Measurements from ENCODE around the gene IPPK.
A peak's percentile ranks its signal among the peaks of the same experiment; 100 is the strongest.

Gene IPPK

DNA sequence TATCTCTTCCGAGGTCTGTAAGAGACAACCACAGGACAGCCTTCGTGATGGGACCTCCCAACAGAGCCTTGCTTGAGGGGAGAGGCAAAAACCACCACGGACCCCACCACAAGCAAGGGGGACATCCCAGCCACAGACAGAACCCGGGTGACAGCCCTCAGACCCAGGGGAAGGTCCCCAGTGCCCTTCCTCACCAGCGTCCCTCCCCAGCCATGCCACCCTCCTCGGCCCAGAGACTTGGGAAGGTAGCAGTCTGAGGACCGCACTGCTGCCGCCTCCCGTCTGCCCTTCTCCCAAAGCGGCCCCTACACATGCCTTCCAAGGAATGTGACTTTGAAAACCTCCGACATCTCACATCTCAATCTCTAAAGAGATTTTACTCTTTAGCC, 13.4 kb downstream of the IPPK start:
- DNase-seq = no peak

DNA sequence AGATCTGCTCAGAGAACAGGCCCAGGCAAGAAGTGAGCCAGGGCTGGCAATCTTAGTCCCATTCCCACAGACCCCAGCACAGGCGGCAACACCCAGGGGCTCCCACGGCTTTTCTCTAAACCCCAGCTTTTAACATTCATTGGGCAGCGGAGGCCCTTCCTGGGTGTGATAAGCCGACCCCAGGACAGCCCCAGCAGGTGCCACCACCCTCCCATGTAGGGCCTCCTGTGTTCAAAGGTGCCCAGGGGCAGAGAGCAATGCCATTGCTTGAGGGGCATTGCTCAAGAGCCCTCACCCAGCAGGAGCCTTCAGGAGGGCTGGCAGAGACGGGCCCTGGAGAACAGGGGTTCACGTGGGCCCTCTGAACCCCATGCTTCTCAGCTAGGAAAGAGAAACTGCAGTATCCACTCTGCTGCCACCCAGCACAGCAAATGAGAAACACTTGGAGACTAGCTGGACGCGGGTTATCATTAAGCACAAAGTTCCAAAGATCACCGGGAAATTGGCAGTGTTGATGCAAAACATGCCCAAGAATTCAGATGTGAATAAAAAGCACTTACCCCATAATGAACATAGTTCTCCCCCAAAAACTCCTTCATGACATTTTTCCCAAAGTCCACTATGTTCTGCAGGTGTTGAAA, 13.9 kb downstream of the IPPK start:
- no peak for DNase-seq

DNA sequence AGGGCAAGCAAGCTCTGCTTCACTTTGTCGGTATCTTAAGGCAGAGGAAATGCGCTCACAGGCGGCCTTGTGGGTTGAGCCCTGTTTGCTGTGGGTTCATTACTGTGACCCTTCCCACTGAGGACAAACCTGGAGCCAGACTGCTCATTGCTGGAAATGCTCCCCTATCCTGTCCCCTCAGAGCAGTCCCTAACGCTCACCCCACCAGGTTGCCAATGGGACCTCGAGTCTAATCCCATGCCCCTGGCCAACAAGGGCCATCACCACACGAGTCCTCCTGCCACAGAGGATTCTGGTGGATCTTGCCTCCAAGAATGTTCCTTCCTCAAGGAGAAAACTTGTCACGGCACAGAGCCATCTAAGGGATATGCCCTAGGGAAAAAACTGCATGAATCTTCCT, 14.6 kb downstream of the IPPK start:
- DNase-seq = no peak

DNA sequence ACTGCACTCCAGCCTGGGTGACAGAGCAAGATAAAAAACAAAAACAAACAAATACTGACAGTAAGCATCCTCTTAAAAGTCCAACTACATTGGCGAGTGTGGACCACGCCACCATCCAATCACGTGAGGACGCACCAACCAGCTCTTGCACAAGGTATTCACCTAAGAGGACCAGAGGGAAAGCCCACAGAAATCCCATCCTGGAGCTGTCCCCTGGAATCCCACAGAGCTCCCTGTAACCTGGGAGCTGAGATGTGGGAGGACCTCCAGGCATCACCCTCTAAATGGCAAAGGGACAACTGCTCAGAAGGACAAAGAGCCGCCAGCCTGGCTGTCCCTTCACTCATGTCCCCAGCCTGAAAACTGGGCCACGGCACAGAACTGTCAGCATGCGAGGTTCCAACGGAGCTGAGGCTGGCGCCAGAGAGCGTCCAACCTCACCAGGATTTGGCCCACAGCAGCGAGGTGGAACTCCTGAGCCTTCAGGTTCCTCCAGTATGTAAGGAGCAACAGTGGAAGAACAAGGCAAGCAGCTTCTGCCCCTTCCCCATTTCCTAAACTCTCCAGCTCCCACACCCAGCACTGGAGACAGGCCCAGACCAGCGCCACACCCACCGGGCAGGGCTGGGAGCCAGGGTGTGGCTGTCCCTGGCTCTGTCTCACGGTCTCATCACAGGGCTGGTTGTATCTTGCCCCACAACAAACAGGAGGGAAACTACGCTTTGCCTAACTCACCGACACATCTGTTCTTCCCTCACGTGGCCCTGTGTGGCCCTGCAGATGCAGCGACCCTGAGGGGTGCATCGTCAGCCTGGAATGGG, 15.2 kb downstream of the IPPK start:
- DNase-seq = no peak

DNA sequence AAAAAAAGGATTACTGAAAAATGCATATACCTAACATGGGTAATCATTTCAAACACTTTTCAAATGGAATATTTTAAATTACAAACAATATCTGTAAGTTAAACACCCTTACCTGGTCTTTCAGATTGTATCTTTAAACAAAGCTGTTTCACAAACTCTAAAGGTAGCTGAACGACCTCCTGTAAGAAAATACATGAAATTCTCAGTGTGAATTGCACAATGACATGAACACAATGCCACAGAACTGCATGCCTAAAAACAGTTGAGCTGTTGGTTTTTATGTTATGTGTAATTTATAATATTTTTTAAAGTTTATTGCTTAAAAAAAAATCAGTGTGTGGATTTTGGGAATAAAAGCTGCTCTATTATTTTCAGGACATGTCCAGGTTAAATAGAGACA, 17.5 kb downstream of the IPPK start:
- no peak for DNase-seq

DNA sequence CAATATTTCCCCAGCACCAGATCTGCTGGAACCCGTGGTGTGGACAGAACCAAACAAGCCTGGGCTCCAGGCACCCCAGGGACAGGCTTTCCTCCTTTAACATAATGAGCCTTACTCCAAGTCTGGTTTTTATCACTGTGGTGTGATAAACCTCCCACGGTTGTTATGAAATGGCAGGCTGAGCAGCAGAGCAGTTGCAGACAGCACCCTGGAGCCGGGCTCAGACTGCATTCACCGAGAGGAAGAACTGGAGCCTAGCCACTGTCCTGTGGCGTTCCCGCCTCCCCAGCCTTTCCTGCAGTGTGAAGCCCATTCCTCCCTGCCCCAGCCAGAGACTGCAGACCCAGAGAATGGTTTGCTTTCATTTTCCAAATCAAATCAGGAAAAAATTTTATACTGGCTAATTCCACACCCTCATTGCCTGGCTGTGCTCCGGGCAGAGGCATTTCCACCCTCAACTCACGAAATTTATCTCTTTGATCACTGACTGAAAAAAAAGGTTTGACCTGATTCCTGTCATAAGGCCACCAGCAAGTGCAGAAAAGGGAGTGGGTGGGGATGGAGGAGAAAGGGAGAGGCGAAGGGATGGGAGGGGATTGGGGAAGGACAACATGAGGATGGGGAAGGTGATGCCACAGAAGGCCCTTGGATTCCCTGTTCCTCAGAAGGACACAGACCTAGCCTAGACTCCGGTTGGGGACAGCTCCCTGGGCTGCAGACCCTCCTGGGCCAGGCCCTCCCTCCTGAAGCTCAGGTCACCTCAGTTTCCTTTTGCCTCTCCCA, 18.9 kb downstream of the IPPK start:
- DNase-seq = peak; percentile 19

DNA sequence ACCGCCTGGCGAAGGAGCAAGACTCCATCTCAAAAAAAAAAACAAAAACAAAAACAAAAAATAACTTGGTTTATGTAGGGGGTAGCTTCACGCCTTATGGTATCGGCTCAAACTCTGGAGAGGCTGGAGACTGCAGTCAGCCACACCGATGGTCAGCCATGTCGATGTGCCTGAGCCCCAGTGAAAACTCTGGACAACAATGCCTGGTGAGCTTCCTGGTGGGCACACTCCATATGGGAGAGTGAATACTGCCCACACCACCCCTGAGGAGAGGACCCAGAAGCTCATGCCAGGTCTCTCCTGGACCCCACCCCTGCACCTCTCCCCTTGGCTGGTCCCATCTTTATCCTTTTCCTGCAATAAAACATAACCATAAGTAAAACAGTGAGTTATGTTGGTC, 19.6 kb downstream of the IPPK start:
- no peak for DNase-seq

DNA sequence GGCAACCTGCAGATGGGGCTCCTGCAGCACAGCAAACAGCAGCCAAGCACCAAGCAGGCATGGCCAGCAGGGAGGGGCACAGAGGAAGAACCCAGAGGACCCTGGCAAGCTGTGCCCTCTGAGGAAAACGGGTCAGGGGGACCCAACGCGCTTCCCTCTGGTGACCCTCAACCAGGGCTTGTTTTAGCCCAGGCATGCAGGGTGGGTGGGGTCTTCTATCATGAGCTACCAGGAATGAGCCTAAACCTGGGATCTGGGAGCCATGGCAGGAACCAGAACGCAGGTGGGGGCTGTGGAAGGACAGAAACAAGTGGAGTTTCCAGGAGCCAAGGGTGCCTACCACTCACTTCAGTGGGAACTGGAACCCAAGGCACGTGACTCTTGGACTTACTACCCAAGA, 20.9 kb downstream of the IPPK start:
- DNase-seq = no peak

DNA sequence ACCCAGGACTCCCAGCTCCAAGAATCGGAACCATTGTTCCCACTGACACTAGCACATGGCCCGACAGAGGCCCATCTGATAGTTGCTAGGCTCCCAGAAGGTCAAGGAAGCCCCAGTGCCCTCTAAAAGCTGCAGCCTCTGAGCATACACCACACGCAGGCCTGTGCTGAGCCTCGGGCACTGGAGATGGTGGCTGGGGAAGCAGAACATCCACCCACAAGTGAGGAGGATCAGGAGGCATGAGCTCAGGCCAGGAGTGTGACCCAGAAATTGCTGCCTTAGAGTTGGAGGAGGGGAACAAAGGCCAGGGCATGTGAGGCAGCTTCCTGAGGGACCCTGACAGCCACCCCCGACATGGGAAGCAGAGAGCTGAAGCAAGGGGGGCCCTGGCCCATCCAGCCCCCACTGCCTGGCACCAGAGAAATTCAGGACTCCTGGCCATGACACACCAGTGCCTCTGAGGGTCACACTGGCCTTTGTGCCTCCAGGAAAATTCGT, 21.4 kb downstream of the IPPK start:
- no peak for DNase-seq

DNA sequence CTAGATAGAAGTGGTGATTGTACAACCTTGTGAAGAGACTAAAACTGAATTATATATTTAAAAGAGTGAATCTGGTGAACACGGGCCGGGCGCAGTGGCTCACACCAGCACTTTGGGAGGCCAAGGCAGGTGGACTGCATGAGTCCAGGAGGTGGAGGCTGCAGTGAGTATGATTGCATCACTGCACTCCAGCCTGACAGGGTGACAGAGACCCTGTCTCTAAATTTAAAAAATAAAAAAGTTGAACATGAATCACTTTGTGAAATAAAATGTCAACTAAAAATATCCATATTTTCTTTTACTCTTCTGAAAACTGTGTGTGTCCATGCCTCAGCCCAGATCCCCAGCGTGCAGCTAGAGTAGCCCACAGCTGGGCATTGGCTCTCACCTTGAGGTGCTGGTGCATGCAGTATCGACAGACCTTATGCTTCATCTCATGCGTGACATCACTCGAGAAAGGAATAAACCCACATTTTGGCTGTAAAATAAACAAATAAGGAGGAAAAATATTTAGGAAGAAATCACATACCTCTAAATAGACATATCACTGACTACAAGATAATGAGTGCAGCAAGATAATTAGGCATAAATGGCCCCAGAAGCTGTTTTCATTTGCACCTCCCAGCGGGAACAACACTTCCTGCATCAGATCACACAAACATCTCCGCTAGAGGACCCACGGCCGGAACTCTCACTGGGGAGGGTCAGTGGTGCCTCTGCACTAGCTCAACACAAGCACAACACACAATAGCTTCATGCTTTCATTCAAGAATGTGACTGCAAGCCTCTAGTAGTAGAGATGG, 22.1 kb downstream of the IPPK start:
- DNase-seq = no peak

DNA sequence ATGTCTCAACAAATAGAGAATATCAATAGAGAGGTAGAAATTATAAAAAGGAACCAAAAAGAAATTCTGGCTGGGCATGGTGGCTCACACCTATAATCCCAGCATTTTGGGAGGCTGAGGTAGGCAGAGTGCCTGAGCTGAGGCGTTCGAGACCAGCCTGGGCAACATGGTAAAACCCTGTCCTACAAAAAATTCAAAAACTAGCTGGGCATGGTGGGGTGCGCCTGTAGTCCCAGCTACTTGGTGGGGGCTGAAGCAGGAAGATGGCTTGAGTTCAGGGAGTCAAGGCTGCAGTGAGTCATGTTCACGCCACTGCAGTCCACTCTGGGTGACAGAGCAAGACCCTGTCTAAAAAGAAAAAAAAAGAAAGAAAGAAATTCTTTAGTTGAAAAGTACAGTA, 24.9 kb downstream of the IPPK start:
- no peak for DNase-seq

DNA sequence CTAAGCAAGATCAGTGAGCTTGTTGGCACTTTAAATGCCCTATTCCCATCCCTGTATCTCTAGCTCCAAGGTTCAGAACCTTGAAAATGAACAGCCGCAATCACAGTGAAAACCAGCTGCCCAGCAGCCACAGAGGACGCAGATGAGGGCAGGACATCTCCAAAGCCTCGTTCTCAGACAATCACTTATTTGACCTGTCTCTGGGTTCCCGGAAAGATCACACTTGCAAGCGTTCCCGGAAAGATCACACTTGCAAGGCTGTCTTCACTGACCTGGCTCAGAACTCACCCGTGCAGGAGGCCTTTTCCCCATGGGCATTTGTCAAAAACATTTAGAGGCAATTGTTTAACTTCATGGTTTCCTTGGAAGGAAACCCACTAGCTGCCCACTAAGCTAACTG, 25.7 kb downstream of the IPPK start:
- no peak for DNase-seq

DNA sequence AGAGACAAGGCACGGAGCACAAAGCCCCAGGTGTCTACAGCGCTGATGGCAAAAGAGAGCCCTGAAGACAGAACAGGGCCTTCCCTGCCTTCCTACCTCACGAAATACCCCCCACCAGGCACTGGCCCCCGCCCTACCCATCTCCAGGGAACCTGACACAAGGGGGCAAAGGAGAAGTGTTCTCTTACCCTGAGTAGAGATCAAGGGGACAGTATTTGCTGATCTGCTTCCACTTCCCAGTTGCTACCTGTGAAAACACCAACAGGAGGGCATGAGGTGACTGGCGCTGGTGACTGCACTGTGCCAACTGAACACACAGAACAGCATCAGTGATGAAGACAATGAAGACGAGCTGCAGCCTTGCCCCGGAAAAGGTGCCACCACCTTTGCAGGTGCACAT, 27.4 kb downstream of the IPPK start:
- no peak for DNase-seq

DNA sequence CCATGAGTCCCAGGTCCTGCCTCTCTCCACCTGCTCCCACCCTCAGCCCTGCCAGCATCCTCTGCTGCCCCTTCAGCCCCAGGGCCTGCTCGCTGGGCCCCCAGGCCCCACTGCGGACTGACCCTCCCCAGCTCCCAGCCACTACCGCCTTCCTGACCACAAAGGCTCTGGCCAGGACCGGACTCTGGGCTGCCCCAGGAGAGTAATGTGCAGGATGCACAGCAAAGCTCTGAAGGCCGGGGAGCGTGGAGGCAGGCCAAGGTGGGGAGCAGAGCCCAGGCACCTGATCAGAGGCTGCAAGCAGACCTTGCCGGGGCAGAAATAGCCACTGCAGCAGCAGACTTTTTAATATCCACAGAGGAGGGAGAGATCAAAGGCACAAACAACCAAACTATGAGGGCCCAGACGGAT, 27.9 kb downstream of the IPPK start:
- no peak for DNase-seq

DNA sequence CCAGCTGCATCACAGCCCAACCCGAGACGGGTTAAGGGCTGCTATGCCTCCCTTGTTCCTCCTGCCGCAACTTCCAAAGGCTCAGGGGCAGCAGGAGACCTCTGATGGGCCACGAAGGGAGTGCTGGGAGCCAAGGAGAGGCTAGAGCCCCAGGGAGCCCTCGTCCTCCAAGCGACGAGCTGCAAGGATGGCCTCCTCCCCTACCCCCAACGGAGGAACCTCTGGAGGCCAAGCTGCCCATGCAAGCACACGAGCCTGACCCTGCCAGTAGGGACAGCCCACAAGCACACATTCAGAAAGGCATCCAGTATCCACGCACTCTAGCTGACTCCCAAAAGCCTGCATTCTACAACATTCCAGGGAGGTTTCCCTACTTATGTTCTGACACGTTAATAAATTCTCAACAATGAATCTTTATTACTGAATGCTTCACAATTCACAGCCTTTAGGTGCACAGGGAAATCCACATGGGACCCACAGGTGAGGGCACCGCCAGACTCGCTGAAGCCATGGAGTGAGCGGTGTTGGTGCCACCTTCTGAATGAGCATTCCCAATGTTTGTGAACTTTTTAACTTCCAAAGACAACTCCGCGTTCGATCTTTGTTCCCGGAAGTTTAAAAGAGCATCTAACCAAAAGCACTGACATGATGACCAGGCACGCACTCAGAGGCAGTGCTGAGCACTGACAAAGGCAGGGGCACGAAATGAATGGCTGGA, 28.7 kb downstream of the IPPK start:
- no peak for DNase-seq

DNA sequence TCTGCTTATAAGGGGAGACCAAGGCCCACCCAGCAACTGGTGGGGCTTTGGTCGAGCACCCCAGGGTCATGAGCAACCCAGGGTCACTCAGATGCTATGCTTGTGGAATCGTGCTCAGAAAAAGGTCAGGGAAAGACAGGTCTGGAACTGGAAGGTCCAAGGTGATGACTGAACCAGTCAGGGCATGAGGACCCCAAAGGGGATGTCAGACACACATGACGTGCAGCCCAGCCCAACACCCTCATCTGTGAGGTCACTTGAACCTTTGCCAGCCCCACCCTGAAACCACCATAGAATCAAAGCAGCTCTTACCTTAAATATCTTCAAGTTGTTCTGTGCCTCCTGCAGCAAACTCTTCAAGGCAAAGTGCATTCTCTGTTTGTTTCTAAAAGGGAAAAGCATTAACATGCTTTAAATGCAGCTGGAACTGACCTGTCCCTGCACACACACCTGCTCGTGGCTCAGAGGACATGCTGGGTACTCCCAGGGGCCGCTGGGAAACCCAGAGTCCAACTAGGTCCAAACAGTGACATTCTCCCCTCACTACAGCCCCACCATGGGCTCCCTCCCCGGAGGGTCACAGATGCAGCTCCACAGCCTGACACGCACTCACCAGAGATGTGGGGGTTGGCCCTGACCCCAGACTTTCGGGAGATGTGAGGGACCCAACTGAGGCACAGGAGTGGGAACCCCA, 29.4 kb downstream of the IPPK start:
- DNase-seq = no peak

DNA sequence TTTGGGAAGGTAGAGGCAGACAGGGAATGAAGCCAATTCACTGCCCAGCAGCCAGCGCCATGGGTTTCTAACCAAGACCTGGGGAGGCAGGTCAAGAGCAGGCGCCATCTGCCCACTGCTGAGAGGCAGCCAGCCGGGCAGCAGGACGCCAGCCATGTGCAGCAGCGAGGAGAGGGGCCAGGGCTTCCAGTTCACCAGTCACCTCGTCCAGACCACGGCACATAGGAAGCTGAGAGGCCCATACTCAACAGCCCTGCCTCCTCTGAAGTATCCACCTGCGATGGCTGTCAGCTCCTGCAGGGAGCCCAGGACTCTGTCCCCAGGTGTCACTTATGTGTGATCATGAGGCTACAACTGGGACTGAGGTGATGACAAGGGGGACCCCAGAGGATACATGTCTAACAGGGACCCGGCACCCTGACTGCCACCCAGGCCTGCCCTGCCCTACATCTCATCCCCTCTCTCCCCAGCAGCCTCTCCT, 30.1 kb downstream of the IPPK start:
- no peak for DNase-seq

DNA sequence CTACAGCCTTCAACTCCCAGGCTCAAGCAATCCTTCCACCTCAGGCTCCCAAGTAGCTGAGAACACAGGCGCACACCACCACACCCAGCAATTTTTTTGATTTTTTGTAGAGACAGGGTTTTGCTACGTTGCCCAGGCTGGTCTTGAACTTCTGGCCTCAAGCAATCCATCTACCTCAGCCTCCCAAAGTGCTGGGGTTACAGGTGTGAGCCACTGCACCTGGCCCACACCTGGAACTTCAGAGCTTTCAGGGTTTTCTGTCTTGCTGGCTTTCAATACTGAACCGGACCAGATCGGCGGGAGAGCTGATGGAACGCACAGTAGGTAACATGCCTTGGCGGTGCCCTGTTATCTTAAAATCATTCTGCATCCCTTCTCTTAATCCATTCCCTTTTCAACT, 30.8 kb downstream of the IPPK start:
- DNase-seq = no peak

DNA sequence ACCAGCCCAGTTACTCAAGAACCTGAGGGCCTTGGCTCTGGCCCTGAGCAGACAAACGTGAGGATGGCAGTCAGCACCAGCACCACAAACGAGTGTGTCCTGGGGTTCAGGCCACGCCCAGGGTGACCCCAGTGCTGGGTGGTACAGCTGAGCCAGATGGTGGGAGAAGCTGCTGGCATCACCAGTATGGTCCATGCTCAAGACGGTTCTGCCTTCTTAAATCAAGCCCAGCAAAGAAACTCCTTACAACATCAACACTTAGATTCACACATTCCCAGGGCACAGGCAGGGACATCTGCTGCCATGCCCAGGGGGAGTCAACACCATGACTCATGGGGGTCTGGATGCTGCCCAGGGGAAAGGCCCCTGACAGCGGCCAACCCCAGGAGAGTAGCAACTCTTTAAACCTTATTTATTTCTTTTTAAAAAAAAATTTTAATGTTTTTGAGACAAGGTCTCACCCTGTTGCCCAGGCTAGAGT, 31.3 kb downstream of the IPPK start:
- no peak for DNase-seq

DNA sequence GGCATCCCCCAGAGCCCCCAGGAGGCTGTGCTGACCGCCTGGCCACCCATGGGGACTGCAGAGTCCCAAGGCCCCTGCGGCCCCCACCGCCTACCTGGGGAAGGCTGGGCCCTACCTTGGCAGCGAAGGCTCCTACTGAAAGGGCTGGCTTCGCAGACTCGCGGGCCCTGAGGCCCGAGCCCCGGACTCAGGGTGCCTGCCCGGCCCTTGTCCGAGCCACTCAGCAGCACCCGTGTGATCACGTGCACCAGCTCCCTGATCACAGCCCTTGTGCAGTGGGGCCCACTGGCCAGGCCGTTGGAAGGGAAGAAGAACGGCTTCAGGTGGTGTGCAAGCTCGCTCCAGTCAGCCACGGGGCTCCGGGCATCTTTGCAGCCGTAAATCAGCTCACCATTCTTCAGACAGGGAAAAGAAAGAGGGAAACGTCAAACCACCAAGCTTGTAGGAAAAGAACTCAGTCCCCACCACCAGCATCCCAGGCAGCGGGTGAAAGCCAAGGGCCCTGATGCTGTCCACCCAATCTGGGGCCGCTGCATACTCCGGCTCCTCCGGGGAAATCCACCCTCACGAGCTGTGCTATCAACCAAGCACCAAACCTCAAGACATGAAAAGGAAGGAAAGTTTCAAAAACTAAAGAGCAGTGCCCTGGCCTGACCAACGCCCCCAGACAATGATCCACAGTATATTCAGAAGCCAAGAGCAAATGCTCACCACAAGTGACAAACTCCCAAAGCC, 31.9 kb downstream of the IPPK start:
- no peak for DNase-seq

DNA sequence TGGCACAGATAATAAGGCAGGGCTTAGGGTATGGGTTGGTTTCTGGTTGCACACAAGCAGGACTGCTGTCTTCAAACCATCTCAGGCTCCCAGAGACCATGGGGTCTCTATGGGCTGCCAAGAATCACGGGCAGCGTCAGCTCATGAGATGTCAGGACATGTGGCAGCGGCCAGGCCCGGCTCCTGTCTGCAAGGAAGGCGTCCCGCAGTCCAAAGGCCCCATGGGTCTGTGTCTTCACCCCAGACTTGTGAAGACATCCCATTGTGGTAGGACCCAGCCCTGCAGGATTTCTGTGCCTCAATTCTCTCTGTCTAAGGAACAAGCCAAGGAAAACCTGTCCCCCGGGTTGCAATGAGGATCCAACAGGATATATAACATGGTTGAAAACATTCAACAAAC, 32.6 kb downstream of the IPPK start:
- no peak for DNase-seq

Data from NCI-H226 (cell line).